Left hindlimb (tissue), 1 donor: Measurements from ENCODE around the gene VPS26B.
"Not testable (repeated sequence)": the region's sequence is repeated elsewhere in the genome, so short reads cannot be mapped to it uniquely, and the experiment has no call there.

Source experiments
- DNase-seq: peaks from one replicate; pipeline ENCODE4 v3.0.0-alpha.2; 2018

Gene VPS26B

DNA sequence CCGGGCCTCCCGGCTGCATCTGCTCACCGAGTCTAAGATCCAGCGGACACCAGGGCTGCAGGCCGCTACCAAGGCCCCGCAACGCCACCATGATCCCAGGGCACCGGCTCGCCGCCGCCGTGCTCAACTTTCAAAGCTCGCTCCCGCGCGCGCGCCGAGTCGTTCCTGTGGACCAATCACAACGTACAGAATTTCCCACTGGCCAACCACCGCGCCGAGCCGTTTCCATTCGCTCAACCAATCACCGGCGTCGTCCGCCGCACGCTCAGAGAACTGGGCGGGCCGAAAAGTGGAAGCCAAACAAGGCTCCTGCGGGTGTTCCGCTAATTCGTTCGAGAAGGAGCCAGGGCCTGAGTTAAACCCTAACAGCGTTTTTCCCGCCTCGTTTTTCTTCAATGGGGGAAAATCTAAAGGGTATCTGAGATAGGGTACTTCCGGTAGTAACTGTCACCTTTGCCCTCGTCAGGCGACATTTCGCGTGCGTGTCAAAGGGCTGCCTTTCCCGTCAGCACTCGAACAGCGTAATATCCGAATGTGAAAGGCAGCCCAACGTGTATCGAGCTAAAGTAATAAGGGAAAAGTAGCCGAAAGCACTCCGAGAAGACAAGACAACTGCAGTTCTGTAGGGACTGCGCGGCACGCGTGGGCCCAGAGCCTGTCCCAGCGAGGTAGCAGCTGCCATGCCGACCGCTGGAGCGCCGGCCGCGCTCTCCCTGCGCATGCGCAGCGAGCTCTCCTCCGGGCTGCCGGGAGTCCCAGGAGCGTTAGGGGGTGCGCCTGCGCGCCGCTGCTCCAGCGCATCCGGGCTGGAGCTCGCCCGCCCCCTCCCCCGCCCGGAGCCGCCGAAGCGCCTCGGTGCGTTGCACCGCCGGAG, at the start of gene VPS26B, which contains the start of gene NCAPD3:
Gene VPS26B (plus strand): TSS at position 836 of the 874 bp plus-strand sequence. CDS start 452 bp downstream, outside the sequence.
Gene NCAPD3 (minus strand): TSS at position 132 of the 874 bp plus-strand sequence. CDS start 41 bp downstream, at position 91.
- DNase-seq, result peak; percentile 97

DNA sequence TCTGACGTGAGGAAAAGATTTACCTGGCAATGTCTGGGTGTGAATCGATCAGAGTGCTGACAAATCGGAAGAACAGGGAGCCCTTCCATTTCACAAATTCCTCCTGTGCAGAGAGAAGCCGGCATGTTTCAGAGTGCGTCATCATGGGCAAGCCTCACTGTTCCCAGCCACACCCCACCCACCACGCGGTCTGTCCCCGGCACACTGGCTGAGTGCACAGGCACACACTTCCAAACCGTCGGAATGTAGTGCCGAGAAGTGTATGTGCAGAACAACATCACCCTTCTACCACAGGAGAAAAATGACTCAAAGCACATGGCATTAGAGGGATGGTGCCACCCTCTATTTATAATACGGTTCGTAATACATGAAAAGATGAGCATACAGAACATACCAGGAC, 48.2 kb upstream of the VPS26B start:
- no peak for DNase-seq

DNA sequence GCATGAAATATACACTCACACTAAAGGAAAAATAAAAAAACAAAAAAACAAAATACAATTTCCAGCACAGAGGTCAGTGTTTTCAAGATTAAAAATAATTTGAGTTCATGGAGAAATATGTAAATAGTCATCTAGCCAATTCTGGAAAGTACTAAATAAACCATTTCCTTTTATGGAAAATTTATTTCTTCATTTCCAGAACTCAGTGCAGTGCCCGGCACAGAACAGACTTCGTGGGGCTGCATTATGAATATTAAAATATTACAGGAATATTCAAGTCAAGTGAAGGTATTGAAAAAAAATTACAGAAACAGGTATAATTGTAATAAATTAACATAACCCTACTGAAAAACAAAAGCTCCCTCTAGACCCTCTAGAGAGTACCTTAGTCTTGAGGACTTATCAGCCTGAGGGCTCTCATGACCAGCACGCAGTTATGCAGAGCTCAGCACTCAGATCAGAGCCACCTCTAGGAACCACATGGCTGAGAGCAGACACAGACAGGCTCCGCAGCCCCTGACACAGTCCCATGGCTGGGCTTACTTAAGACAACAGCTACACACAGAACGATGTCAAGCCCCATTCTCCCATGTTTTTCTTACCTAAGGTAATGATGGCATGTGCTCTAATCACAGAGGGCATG, 46.3 kb upstream of the VPS26B start:
- DNase-seq, result no peak

DNA sequence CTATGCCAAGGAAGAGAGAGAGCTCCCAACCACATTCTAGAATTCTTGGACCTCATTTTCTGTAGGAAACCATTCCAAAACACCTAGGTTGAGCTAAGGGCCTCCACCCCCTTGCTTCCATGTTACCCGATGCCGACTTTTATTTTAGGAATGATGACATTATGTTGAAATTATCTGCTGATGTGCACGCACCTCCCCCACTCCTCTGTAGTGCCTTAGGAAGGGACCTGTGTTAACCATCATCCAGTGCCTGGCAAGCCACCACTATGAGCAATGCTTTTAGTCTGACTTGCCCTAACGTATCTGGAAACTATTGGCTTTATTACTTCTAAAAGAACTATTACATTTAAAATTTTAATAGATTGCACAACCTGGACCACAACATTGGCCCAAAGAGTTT, 42.8 kb upstream of the VPS26B start:
- DNase-seq, result no peak

DNA sequence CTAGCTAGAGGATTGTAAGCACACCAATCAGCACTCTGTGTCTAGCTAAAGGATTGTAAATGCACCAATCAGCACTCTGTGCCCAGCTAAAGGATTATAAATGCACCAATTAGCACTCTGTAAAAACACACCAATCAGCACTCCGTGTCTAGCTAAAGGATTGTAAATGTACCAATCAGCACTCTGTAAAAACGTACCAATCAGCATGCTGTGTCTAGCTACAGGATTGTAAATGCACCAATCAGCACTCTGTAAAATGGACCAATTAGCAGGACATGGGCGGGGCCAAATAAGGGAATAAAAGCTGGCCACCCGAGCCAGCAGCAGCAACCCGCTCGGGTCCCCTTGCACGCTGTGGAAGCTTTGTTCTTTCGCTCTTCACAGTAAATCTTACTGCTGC, 36.4 kb upstream of the VPS26B start:
- DNase-seq, result not testable (repeated sequence)

DNA sequence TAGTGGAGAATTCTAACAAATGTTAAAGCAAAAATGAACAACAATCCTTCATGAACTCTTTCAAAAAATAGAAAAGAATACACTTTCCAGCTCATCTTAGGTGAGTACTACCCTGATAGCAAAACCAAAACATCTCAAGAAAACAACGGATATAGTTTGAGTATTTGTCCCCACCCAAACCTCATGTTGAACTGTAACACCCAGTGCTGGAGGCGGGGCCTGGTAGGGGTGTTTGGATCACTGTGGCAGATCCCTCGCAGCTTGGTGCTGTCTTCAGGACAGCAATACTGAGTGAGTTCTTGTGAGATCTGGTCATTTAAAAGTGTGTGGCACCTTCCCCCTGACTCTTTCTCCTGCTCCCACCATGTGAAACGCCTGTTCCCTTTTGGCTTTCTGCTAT, 27.7 kb upstream of the VPS26B start:
- no peak for DNase-seq

DNA sequence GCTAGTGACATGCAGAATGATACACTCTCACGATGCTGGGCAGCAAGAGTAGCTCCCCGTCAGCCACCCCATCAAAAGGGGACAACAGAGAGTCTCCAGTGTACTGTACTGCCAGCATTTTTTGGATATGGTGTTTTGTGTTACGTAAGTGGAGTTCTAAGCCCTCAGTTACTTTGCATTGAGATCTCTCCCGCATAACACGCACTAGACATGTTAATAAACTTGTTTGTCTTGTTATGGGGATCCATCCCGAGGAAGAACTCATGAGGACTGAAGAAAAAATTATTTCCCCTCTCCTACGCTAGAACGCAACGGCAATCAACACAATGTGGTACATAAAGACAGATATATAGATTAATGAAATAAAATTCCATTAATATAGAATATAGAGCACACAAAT, 24.9 kb upstream of the VPS26B start:
- no peak for DNase-seq

DNA sequence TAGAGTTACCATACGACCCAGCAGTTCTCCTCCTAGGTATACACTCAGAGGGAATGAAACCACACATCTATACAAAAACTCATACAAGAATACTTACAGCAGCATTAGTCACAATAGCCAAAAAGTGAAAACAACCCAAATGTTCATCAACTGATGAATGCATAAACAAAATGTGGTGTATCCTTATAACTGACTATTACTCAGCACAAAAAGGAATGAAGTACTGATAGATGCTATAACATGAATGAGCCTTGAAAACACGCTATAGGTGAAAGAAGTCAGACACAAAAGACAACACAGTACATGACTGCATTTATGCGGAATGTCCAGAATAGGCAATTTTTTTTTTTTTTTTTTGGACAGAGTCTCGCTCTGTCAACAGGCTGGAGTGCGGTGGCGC, 23.8 kb upstream of the VPS26B start:
- DNase-seq, result no peak

DNA sequence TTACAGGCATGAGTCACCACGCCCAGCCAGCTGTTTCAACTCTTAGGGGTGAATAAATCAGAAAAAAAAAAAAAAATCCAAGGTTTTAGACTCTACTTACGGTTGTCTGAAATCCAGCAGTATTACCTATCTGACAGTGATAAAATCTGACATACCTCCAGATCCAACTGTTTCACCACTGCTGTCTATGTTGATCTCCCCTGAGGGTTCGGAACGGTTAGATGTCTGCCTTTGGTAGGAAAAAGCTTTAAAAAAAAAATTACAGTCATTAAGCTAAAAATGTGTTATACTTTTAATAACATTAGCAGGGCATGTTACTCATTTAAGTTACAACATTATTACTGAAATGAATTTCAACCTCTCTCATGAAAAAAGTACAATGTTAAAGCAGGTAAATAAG, 21.8 kb upstream of the VPS26B start:
- no peak for DNase-seq

DNA sequence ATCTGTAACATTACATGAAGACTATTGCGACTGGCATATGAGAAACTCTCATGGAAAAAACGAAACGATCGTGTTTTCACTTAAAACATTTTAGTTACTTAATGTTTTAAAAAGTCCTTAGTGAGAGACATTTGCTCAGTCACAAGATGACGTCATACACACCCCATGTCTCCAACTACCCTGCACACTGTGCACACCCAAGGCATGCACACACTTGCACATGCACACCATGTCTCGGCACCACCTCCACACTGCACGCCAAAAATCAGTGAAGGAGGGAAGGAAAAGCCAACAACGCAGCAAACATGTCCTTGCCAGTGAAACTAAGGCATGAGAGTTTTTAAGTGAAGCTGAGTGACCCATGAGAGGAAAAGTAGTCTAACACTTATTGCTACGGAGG, 18.7 kb upstream of the VPS26B start:
- DNase-seq, result no peak

DNA sequence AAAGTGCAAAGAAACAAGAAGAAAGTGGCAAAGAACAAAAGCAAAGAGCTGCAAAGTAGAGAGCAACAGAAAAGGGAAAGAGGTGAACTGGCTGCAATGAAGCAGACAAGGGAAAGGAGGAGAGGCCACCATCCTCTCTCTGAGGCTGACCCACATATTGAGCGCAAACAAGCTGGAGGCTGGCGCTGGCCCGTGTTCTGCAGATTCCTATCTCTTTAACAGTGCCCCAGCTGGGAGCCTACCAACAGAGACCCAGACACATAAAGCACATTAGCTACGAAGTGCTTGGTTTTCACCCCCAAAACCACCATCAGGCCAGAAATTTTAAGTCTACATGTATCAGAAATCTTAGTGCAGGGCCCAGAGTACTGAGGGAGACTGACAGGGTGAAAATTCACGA, 18.3 kb upstream of the VPS26B start:
- DNase-seq, result no peak

DNA sequence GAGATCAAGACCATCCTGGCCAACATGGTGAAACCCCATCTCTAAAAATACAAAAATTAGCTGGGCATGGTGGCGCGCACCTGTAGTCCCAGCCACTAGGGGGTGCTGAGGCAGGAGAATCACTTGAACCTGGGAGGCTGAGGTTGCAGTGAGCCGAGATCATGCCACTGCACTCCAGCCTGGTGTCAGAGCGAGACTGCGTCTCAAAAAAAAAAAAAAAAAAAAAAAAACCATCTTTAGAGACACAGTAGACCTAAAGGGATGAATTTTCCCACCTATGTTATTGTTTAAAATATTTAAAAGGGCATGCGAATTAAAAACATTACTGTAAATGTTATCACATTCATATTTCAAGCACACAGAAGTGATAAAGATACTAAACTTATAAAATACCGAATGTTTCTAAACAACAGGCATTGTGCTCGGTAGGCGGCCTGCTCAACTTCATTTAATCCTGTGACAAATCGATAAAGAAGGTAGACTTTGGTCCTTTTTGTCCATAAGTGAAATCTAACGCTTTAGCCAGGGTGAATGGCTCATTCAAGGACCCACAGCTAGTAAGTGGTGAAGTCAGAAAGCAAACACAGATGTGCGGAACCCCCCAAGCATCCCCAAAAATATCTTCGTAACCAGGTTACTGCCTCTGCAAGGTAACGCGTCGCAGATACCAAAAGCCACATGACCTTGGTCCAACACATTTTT, 16.8 kb upstream of the VPS26B start:
- DNase-seq, result no peak

DNA sequence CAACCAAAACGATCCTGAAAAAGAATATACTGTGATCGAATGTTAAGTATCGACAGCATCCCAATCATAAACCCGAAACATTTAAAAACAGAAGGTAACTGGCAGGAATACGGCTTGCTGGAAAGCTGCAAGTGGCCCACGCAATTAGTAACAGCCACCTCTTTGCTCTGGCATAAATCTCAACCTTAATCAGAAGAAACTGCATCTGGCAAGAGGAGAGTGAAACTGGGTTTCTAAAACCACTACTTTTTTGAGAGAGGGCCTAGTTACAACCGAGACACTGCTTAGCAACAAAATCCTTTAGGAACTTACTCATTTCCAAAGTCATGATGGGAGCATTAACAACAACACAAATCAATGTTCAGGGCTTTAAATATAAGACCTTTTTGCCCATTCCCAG, 8.6 kb upstream of the VPS26B start:
- no peak for DNase-seq

DNA sequence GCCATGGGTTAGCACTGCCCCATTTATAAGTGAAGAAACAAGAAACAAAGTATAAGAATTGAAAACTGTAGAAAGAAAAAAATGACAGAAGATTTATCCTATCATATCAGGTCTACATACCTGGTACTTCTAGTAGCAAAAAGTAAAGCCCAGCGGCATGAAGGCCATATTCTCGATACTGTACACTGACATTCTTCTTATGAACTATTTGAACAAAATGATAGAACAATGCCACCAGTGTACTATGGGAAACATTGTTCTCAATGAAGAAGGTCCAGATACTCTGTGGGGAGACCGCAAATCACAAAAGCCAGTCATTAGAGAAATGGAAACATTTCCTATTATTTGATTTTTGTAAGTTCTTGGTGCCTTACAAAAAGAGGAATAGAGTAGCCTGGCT, 7.7 kb upstream of the VPS26B start:
- no peak for DNase-seq

DNA sequence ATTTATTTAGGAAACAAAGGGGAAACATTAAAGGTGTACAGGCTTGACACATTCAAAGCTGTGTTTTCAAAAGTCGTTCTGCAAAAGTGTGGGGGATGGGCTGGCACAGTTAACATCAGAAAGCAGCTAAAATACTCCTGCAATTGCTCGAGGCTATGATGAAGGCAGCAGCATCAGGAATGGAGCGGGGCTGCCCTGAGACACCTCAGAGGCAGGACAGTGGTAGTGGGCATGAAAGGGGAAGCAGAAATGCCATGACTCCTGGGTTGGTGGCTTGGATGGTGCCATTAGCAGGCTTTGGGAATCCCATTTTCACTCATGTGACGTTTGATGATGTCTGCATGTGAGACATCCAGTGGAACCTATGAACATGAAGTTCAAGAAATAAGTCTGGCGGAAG, 1.4 kb upstream of the VPS26B start:
- DNase-seq, result no peak

DNA sequence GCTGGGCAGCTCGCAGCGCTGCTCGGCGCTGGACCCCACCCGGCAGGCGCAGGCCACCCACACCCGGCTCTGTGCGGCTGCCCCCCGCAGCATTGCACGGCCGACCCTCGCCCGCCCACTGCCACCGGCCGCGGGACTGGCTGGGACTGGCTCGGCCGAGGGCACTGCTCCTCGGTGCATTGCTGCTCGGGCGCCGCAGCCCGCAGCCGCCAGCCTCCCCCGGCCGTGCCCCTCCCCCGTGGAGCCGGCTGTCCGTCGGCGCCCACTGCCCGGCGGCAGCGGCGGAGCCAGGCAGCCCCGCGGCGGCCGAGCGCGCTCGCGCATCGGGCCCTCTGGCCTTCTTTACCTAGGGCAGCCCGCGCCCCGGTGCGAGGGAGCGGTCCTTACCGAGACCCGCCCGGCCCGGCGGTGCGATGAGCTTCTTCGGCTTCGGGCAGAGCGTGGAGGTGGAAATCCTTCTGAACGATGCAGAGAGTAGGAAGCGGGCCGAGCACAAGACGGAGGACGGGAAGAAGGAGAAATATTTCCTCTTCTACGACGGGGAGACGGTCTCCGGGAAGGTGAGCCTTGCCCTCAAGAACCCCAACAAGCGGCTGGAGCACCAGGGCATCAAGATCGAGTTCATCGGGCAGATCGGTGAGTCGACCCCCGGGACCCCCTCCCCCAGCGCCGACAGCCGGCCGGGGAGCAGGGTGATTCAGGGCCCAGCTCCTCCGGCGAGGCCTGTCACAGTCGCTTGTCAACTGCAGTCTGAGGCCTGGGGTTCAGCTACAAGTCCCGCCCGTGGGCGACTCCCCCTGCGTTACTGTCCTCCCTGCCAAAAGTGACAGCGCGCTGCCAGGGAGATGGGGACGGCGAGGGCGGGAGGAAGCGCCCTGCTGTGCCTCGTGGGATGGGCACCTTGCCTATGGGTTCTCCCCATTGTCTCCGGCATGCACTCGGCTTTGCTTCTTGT, 516 bp downstream of the VPS26B start:
- DNase-seq, result peak; percentile 54

DNA sequence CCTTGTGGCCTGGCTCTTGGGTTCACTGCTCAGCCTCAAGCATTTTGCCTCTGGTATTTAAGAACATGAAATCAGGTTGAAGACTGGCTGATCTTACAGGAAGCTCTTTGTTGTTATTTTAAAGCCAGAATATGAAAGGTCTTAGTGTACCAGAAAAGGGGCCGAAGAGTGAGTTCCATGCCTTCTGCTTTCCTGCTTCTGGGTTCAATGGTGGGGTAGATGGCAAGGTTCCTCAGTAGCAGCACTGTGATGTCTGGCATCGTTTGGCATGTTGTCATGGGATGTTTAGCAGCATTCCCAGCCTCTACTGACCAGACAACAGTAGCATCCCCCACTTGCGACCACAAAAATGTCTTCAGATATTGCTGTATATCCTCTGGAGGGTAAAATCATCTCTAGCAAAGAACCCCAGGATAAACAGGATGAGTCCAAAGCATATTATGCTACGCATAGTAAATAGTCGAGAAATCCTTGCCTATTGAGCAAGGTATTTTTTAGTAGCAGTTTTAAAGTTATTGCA, 2.4 kb downstream of the VPS26B start:
- no peak for DNase-seq

DNA sequence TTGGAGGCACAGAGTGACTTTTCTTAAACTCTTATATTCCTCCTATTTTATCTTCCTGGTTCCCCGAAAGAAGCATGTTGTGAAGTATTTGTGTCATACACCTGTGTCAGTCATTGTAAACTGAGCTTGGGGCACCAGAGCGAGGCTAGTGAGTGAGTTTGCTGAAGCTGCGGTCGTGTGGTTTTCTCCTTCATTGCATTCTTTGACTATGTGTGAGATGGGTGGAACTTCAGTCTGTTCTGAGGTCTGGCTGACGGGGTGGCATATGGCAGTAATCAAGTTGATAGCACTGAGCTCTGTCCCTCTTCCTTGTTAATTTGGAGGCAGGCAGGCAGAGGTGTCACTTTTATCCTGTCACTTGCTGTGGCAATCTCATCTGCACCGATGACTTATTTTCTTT, 4.2 kb downstream of the VPS26B start:
- DNase-seq, result no peak

DNA sequence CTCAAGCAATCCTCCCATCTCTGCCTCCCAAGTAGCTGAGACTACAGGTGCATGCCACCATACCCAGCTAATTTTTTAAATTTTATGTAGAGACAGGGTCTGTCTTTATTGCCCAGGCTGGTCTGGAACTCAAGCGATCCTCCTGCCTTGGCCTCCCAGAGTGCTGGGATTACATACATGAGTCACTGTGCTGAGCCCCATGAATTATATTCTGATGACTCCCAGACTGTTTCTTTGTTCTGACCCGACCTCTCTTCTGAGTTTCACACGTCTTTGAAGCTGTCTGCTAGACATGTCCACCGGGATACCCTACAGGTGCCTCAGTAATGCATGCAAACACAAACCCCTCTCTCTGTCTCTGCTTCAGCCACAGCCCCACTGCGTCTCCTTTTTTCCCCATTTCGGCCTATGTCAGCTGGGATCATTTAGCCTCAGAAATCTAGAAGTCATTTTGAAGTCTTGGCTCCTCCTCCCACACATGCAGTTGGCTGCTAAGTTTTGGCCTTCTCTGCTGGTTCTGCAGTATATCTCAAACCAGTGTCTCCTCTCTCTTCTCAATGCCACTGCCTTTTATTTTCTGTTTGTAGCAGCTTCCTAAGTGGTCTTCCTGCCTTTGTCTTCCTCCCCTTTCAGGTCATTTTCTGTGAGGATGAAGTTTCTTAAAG, 4.8 kb downstream of the VPS26B start:
- DNase-seq, result no peak

DNA sequence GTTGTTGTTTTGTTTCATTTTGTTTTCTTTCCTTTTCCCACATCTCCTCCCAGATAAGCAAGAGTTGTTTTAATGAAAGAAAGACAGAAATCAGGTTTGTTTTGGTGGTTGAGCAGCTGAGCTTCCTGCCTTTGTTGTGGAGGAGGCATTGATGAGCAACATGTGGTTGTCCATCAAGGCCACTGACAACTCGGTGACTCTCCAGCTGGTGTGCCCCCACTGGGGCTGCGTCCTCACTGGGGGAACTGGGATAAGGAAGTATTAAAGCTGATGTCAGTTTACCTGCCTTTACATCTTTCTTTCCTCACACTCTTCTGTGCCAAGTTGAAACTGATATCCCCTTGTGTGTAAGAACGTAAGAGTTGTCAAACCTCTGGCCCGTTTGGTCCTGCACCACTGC, 5.9 kb downstream of the VPS26B start:
- DNase-seq, result no peak

DNA sequence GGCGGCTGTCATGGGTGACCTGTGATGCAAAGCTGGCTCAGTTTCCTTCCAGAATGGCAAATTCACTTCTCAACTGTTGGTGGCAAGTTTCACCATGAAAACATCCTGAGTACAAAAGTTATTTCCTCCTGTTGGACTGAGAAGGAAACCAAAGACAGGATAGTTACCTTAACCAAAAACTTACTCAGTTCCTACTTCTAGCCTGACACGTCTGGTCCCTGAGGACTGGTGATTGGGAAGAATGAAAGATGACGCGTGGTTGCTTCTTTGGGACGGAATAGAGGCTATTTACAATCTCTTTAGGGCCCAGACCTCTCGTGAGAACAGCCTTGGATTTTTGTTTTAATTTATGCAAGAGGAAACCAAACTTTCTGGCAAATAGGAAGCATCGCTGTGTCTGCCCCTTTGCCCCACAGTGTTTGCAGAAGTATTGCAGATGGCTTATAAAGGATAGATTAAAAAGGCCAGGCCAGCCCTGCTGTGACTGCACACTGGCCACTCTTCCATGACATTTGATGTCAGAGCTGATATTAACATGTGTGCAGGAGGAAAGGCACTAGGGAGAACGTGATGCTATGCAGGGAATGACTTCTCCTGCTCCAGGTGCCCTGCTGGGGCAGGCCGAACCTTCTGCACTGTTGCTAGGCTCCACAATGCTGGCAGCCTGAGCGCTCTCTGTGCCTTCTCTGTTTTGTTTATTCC, 7.6 kb downstream of the VPS26B start:
- DNase-seq, result no peak
